K562 (cell line): ENCODE measurements around the gene PCSK5. TPM values are rescaled to one million over a fixed set of nuclear protein-coding genes. Genes with fewer than 3 reads are reported as not detected.

Source experiments
- ATAC-seq: fragments of 200-7000 bp; cut with Tn5 transposase; 3 replicates; pipeline ENCODE4 v1.9.1; 2020; ENCODE audit warnings: moderate library complexity
- BruUV-seq: library from RNA; stranded (reverse); fragments of 400-500 nt; replicated peaks from 2 replicates; lab custom pipeline; 2021; lab: Mats Ljungman, UMichigan
- CTCF ChIA-PET: fragments of 300-600 bp; formaldehyde crosslinking; extraction: SDS; loops from one replicate; lab custom pipeline; 2021; ENCODE audit warnings: low intra/inter-chr PET ratio; lab: Yijun Ruan, JAX
- POLR2A ChIA-PET: fragments of 300-600, 350-650 bp; sonication (Branson Sonifier 250); formaldehyde crosslinking; extraction: SDS; loops from one replicate; lab custom pipeline; 2021; ENCODE audit warnings: antibody characterized with exemption, inconsistent platforms; lab: Yijun Ruan, JAX
- DNase-seq, 4 experiments: peaks; one replicate each; pipeline versions ENCODE4 v3.0.0 to v3.0.0-alpha.2; 2011 to 2018; ENCODE audit warnings: low spot score in 3 of 4, mixed read lengths in 3 of 4; ENCODE audit errors: extremely low read depth in 1 of 4
- FAIRE-seq: peaks from 2 replicates; lab custom pipeline; 2011; peaks lifted over from hg19 to GRCh38; lab: Jason Lieb, UNC
- H2AFZ ChIP-seq: 2 replicates; pipeline ENCODE4 v1.6.0; 2011; ENCODE audit warnings: low read depth, low read length, control low read depth, inconsistent platforms
- H3K27ac ChIP-seq: fragments of 200-600 bp; 3 replicates; pipeline ENCODE4 v1.8.0; 2011; ENCODE audit warnings: low read depth, mild to moderate bottlenecking, control low read depth, inconsistent platforms, low read length, moderate library complexity, mixed read lengths; ENCODE audit errors: extremely low read depth
- H3K27me3 ChIP-seq, 2 experiments: fragments of 300-600 bp in 1 of 2; 2 replicates in 1 of 2; 3 replicates in 1 of 2; pipeline versions ENCODE4 v1.6.0 to v1.8.0; 2011; ENCODE audit warnings: inconsistent platforms in 2 of 2, low read length in 2 of 2, mild to moderate bottlenecking in 1 of 2, mixed read lengths in 1 of 2, moderate library complexity in 1 of 2; ENCODE audit not compliant: control insufficient read depth in 2 of 2, insufficient read depth in 2 of 2
- H3K36me3 ChIP-seq: fragments of 300-600 bp; 3 replicates; pipeline ENCODE4 v1.8.0; 2011; ENCODE audit warnings: mild to moderate bottlenecking, low read length, inconsistent platforms; ENCODE audit not compliant: control insufficient read depth, insufficient read depth
- H3K4me1 ChIP-seq, 2 experiments: fragments of 200-600 bp in 1 of 2; replicated peaks in 1 of 2; 2 replicates in 1 of 2; 3 replicates in 1 of 2; pipeline versions ENCODE4 v1.5.1 to v1.8.0; 2011; ENCODE audit warnings: inconsistent platforms in 2 of 2, low read length in 2 of 2, mild to moderate bottlenecking in 1 of 2, mixed read lengths in 1 of 2, moderate library complexity in 1 of 2; ENCODE audit not compliant: control insufficient read depth in 2 of 2, insufficient read depth in 2 of 2
- H3K4me2 ChIP-seq: 2 replicates; pipeline ENCODE4 v1.6.1; 2011; ENCODE audit warnings: low read length, control low read depth, inconsistent platforms, mixed read lengths; ENCODE audit not compliant: insufficient read depth
- H3K4me3 ChIP-seq: fragments of 200-600 bp; sonication (generic), shearing (Covaris generic); 2 replicates; pipeline ENCODE4 v1.5.1; 2016; ENCODE audit warnings: control low read depth, inconsistent platforms
- H3K79me2 ChIP-seq: fragments of 200-600 bp; 3 replicates; pipeline ENCODE4 v1.8.0; 2011; ENCODE audit warnings: low read length, inconsistent platforms; ENCODE audit not compliant: control insufficient read depth, insufficient read depth
- H3K9ac ChIP-seq, 2 experiments: 2 replicates each; pipeline versions ENCODE4 v1.6.0 to v1.6.1; 2011; ENCODE audit warnings: low read depth in 2 of 2, low read length in 2 of 2, control low read depth in 1 of 2, inconsistent platforms in 1 of 2, mild to moderate bottlenecking in 1 of 2, mixed read lengths in 1 of 2; ENCODE audit not compliant: insufficient read depth in 1 of 2
- H3K9me1 ChIP-seq: one replicate; pipeline ENCODE4 v1.6.0; 2011; ENCODE audit warnings: inconsistent platforms, mild to moderate bottlenecking, low read length, moderate library complexity; ENCODE audit not compliant: control insufficient read depth, insufficient read depth
- H3K9me3 ChIP-seq: replicated peaks from 2 replicates; pipeline ENCODE4 v1.5.1; 2011; ENCODE audit warnings: low read depth, low read length, inconsistent platforms; ENCODE audit not compliant: control insufficient read depth, insufficient read depth
- H4K20me1 ChIP-seq: replicated peaks from 2 replicates; pipeline ENCODE4 v1.6.1; 2011; ENCODE audit warnings: low read length, inconsistent platforms, mixed read lengths; ENCODE audit not compliant: control insufficient read depth, insufficient read depth
- E2F3 ChIP-seq: fragments of 250-450 bp; sonication (Bioruptor Pico); IDR thresholded peaks from 2 replicates; pipeline ENCODE4 v1.4.0; 2020; ENCODE audit warnings: mild to moderate bottlenecking
- ETV5 ChIP-seq: sonication (generic); formaldehyde crosslinking; IDR thresholded peaks from 2 replicates; pipeline ENCODE4 v1.4.0; 2020; ENCODE audit warnings: low read depth, mild to moderate bottlenecking, missing genetic modification reagents
- KAT2B ChIP-seq: IDR thresholded peaks from one replicate; pipeline ENCODE4 v1.6.1; 2012; ENCODE audit warnings: low read depth, mild to moderate bottlenecking, control low read depth, inconsistent platforms, low read length, moderate library complexity
- NUFIP1 ChIP-seq: fragments of 450-650 bp; IDR thresholded peaks from 2 replicates; pipeline ENCODE4 v1.6.1; 2018; ENCODE audit not compliant: partially characterized antibody
- TAF7 ChIP-seq: fragments of 450-650 bp; IDR thresholded peaks from 2 replicates; pipeline ENCODE4 v1.6.1; 2016; ENCODE audit warnings: missing genetic modification characterization, missing compliant biosample characterization
- ZC3H4 ChIP-seq: sonication (generic); formaldehyde crosslinking; IDR thresholded peaks from 2 replicates; pipeline ENCODE4 v1.9.0; 2021; ENCODE audit warnings: missing genetic modification reagents, borderline replicate concordance
- ZNF239 ChIP-seq: fragments of 250-450 bp; sonication (Bioruptor Pico); IDR thresholded peaks from 2 replicates; pipeline ENCODE4 v1.4.0; 2020; ENCODE audit warnings: mild to moderate bottlenecking
- WGBS: fragments of 100-300 bp; shearing (Covaris generic); methylation state at CpG from one replicate; pipeline ENCODE4 v1.1.6; 2016; ENCODE audit warnings: low coverage, mixed read lengths; ENCODE audit not compliant: insufficient coverage; ENCODE audit errors: missing lambda C conversion rate; 5-methylcytosine and 5-hydroxymethylcytosine counted together
- in situ Hi-C: fragments of 300-500 bp; cut with MboI; formaldehyde crosslinking; loops from 4 replicates; pipeline ENCODE4 v1.15.0; 2018; ENCODE audit warnings: inconsistent platforms, mixed read lengths
- intact Hi-C: fragments of 100-400 bp; cut with micrococcal nuclease; formaldehyde crosslinking; loops from 2 replicates; pipeline ENCODE4 v1.14.2; 2022
- polyA plus RNA-seq, 8 experiments: library from polyadenylated mRNA; depleted of rRNA in 4 of 8; stranded (reverse) in 5 of 8; unstranded in 3 of 8; fragments of >200 nt; fragmentation: Nextera tagmentation in 2 of 8; fragmentation: Illumina TruSeq in 1 of 8; extraction: Ambion mirVana in 2 of 8; extraction: Trizol in 1 of 8; gene quantifications; 2 replicates each; pipeline versions ENCODE4 v1.2.1 to v1.2.3, GENCODE V29; 2011 to 2014; ENCODE audit warnings: inconsistent platforms in 1 of 8, missing spikeins in 1 of 8
- total RNA-seq, 7 experiments: library from RNA; depleted of rRNA in 6 of 7; stranded (reverse); fragments of >200 nt in 6 of 7; fragmentation: Illumina TruSeq in 2 of 7; extraction: Trizol in 2 of 7; gene quantifications; 2 replicates each; pipeline versions ENCODE4 v1.2.1 to v1.2.3, GENCODE V29; 2011 to 2021; ENCODE audit warnings: low replicate concordance in 1 of 7

Gene PCSK5
- total and polyA plus RNA-seq, 9 of the 15 experiments (the other 6 are each of a cell fraction or from before 2014, with no cell fraction given) = not detected

GRCh38 chr9:76206821-76207220, 316.3 kb downstream of the PCSK5 start:
- Histone ChIP-seq H3K4me3 (no peak overlapping the region), H3K4me1 (no peaks in the 10 kb centered on the region), H3K79me2 (no peaks in the 10 kb centered on the region), H2AFZ (no peak overlapping the region), H3K27me3 (no peaks in the 10 kb centered on the region), H3K9me3 (no peaks in the 10 kb centered on the region), H4K20me1 (no peaks in the 10 kb centered on the region), H3K4me2 (no peak overlapping the region), H3K9ac (no peak overlapping the region), H3K9me1 (no peaks in the 10 kb centered on the region), H3K36me3 (no peaks in the 10 kb centered on the region), H3K27ac (no peak overlapping the region)
- WGBS = 0% methylated on average over 1 of the region's 1 CpG
- TF ChIP-seq ZC3H4 (no peak), KAT2B (no peak), ETV5 (CRISPR knock-in tag) (no peak), TAF7 (tag) (no peak), E2F3 (no peak), ZNF239 (CRISPR knock-in tag) (no peak)
- intact Hi-C loops (no loop called here), in situ Hi-C loops (no loop called here)
- BruUV-seq = no TSS peak
- CTCF ChIA-PET = no interaction called here
- ATAC-seq (no peak), FAIRE-seq (no peak), DNase-seq (no peak)
- POLR2A ChIA-PET = no interaction called here

GRCh38 chr9:76213751-76214150, 323.3 kb downstream of the PCSK5 start:
- intact Hi-C loops = no loop called here
- POLR2A ChIA-PET = no interaction called here
- H3K4me3 ChIP-seq = no peak overlapping the region
- H3K4me1 ChIP-seq = no peaks in the 10 kb centered on the region
- no peaks in the 10 kb centered on the region for H3K79me2 ChIP-seq
- 0% methylated on average over 3 of the region's 3 CpGs for WGBS
- ATAC-seq (no peak), FAIRE-seq (no peak), DNase-seq (no peak)
- no peaks in the 10 kb centered on the region for H4K20me1 ChIP-seq
- in situ Hi-C loops = no loop called here
- H3K27ac ChIP-seq = no peak overlapping the region
- CTCF ChIA-PET = no interaction called here
- no peak for TF ChIP-seq NUFIP1
- no peak overlapping the region for H3K9ac ChIP-seq
- 0 out of 5 replicates have a peak, but pooled peaks cover 0 to 2% of the 10 kb centered on the region in 2 experiments for H3K27me3 ChIP-seq
- no TSS peak for BruUV-seq
- no peak overlapping the region for H3K4me2 ChIP-seq
- no peak overlapping the region for H2AFZ ChIP-seq
- H3K9me3 ChIP-seq = no peaks in the 10 kb centered on the region
- no peaks in the 10 kb centered on the region for H3K36me3 ChIP-seq
- H3K9me1 ChIP-seq = no peaks in the 10 kb centered on the region
